HG02885 (cell line): ENCODE measurements around the gene C1orf116.

Experiments used
- ATAC-seq: cut with Tn5 transposase; IDR thresholded peaks from one replicate; pipeline ENCODE4 v1.9.1; 2021; ENCODE audit warnings: mild to moderate bottlenecking; ENCODE audit not compliant: unreplicated experiment, poor library complexity

C1orf116 gene

DNA sequence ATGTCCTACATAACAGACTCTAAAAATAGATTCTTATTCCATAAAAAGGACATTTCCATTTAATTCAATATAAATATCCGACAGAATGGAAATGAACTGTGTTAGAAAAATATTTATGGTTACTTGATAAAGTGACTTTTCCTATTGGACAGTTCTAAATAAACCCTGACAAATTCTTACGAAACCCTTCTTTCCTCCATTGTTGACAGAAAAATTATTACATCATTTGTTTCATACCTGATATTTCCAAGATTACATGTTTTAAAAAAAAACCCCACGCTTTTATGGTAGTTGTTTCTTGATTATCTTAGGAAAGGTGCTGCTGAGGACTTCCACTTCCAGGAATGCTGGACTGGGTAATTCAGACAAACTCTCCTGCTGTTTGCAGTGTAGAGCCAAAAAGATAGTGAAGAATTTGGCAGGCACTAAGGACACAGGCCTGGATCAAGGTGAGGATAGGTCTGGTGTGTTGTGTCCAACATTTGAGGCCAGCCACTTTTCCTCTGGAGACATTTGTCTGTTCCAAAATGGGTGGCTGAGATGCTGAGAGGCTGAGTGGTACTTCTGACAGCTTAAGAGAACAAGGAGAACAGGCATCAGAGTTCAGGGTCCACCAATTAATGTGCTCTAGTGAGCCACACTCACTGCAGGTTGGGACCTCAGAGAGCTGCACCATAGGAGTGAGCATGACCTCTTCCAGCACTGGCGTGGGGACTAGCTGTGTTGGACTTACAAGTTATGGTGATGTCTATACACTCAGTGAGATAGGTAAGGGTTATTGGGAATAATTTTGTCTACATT is 7.0 kb upstream of the C1orf116 start:
- no peak for ATAC-seq

- no peak for ATAC-seq
Observed at GRCh38 chr1:207036865-207037264, 4.3 kb upstream of the C1orf116 start.

DNA sequence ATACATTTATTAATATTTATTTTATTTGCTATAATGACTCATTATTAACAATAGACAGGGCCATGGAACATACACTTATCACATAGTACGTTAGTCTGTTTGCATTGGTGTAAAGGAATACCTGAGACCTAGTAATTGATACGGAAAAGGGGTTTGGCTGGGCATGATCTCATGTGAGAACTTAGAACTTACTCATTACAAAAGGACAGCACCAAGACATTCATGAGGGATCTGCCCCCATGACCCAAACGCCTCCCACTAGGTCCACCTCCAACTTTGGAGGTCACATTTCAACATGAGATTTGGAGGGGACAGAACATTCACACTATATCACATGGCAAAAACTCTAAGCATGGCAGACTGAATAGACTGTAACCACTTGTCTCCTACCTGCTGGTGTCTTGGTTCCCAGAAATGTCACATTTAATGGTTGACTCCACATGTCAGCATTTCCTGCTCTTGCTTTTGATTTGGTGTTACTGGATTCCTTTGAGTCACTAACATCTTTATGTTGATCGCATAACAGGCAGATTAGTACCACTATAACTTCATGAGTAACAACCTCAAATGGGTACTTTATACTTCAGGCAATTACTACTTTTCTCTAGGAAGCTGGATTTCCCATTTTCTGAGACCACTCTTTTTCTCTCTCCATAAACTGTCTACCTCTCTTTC is 3.5 kb upstream of the C1orf116 start:
- no peak for ATAC-seq

DNA sequence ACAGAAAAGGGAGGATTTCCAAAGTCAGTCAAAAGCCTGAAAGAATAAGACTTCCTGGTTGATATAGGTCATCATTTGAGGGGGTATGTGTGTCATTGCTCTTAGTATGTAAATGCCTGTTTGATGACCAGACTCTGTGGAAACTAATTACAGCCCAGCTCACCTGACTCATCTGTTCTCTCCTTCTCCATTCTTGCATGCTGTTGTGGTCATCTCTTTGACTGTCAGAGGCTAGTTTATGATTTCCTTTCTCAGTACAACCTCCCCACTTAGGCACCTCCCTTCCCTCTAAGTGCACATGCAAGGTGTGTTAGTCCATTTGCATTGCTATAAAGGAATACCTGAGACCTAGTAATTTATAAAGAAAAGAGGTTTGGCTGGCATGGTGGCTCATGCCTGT is 2.4 kb upstream of the C1orf116 start:
- ATAC-seq: no peak

GRCh38 chr1:207034208-207034607 is 1.7 kb upstream of the C1orf116 start:
- ATAC-seq: no peak

- no peak for ATAC-seq
Observed at GRCh38 chr1:207033302-207033701, 746 bp upstream of the C1orf116 start.

DNA sequence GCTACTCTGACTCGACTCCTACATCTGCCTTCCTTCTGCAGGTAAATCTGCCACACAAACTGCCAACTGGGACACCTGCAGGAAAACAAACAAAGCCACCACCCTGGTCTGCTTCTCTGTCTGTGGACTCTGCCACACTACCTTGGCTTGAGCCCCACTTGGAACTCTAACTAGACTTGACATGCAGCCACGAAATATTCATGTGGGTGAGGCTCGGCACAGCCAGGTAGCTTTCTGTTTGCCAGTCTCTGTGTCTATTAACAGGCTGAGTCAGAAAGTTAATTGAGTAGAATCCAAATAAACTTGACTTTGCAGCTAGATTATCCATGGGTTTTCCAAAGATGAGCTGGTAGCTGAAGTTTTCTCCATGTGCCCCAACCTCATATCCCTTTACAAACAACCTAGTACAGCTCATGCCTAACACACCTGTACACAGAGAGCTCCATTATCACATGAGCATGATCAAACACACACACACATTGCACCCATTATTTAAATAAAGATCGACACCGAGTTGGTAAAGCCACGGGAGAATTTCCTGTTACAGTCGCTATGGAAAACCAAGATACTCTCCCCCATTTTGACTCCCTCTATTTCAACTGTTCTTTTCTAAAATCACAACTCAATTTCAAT is 808 bp downstream of the C1orf116 start:
- ATAC-seq: no peak

DNA sequence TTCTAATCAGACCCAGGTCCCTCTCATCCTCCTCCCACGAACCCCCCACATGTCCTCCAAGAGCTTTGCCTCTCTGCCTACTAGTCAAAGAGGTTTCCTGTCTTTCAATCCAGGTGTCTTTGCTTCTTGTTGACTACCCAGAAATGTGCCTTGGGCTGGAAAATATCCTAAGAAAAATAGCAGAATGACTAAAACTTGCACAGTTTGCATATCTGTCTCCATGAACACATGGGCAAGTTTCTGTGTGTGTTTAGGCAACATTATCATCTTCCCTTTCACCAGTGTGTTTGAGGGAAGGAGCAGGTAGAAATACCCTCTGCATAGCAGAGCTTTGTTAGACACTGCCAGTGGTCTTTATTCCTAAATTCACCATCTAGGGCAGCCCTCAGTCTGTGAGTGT is 1.5 kb downstream of the C1orf116 start:
- ATAC-seq: no peak

DNA sequence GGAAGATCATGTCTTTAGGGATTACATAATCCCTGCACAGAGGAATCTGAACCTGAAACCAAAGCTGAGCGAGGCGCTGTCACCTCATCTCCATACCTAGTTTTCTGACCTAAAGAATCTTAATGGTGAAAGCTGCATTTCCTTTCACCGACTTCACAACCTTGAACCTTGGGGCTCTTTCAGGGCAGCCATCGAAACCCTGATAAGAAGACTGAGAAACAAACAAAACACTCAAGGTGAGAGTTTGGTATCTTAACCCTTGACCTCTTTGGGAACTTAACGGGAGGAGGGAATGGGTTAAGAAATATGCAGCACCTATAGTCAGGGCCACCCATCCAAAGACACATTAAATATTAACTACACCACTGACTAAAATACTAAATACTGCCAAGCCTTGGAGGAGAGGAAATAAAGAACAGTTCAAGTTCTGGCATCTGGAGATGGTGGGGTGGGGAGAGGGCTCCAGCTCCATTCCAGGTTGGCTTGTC is 2.0 kb downstream of the C1orf116 start:
- ATAC-seq: no peak

- no peak for ATAC-seq
Observed at GRCh38 chr1:207029701-207030521, 2.6 kb downstream of the C1orf116 start.

DNA sequence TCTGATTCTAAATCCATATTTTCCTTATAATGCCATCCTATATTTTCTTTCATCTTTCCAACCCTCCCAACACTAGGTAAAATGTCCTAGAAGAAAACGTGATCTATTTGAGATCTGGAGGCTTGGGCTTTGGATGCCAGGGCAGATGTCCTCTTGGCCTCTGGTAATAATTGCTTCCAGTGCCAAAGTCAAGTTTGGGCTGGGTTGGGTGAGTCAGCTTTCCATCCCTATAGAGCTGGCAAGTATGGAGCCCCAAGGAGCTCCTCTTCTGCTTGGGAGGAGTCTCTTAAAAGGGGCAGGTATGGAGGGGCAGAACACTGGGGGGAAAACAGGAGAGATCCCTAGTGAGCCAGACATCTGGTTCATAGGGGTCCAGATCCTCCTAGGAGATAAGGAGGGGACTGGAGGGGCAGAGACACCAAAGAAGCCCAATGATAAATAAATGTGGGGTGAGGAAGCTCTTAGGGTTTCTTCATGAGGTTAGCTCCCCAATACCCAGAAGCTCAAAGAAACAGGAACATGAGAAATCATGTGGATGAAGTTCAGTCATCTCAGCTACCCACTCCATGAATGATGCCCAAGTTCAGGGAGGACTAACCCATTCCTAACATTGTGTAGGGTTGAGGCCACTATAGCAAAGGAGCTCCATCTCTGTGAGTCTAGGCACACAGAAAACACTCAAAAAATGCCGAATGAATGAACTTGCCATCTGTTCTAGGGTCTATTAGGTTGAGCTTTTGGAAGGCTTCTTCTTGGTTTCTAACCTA is 3.5 kb downstream of the C1orf116 start:
- ATAC-seq: no peak

DNA sequence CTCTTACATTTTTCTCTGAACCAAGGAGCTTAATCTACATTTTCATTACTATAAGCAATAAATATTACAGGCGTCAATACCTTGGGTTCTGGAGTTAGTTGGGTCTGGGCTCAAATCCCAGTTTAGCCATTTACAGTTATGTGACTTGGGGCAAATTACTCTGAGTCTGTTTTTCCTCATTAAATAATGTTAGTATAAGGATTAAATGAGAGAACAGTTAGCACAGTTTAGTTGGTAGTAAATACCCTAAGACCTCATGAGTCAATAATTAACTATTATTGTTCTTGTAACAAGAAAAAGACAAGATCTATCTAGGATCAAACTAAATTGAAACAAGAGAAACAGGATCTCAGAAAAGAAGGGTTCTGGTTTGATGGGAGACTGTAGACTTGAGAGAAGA is 4.6 kb downstream of the C1orf116 start:
- no peak for ATAC-seq

DNA sequence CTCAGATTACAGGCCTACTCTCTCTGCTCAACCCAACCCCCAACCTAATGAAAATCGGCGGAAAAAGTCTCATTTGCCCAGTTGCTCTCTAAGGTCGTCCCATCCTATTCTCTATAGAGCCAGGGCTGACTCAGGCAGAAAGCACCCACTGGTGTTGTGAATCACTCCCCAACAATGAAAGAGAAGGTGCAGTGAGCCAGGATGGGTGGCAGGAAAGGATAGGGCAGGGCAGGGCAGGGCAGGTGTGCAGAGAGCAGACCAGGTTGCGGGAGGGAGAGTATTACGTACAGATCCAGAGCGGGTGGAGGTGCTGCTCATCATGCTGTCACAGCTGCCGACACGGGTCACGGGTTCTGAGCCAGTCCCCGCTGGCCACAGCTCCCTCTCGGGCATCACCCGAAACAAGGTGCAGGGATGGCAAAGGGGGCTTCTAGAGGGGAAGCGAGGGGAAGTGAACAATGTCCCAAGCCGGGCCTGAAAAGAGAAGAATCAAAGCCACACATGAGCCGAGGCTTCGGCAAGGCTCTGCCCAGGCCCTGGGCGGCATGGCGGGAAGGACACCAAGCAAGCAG is 5.3 kb downstream of the C1orf116 start:
- ATAC-seq: no peak

GRCh38 chr1:207026104-207026534 is 6.4 kb downstream of the C1orf116 start:
- no peak for ATAC-seq

GRCh38 chr1:207025146-207025880 is 7.2 kb downstream of the C1orf116 start:
- no peak for ATAC-seq

- ATAC-seq: no peak
Observed at GRCh38 chr1:207024202-207025145, 8.1 kb downstream of the C1orf116 start.

GRCh38 chr1:207022996-207023679 is 9.4 kb downstream of the C1orf116 start:
- no peak for ATAC-seq
